CD14-positive monocyte (primary cell): ENCODE data around the gene HTR2C. TPM values are rescaled to one million over a fixed set of nuclear protein-coding genes. Genes with fewer than 3 reads are reported as not detected.
"Not testable (repeated sequence)": the region's sequence is repeated elsewhere in the genome, so short reads cannot be mapped to it uniquely, and the experiment has no call there.

ENCODE experiments used
- DNase-seq, 3 donors: peaks; one replicate each; pipeline ENCODE4 v3.0.0-alpha.2; 2011 to 2022
- H2AFZ ChIP-seq: 2 replicates; pipeline ENCODE4 v1.6.0; 2012; ENCODE audit warnings: mild to moderate bottlenecking, low read depth, low read length, inconsistent platforms; ENCODE audit not compliant: insufficient read depth, poor library complexity, severe bottlenecking
- H3K27ac ChIP-seq, 2 donors: 1 replicate in 1 of 2; 2 replicates in 1 of 2; pipeline ENCODE4 v1.5.1; 2012 to 2013; ENCODE audit warnings: low read length in 2 of 2, control low read depth in 1 of 2, inconsistent platforms in 1 of 2, low read depth in 1 of 2, mild to moderate bottlenecking in 1 of 2
- H3K27me3 ChIP-seq, 2 donors: one replicate each; pipeline versions ENCODE4 v1.6.0 to v1.6.1; 2011 to 2013; ENCODE audit warnings: low read length in 2 of 2; ENCODE audit not compliant: control insufficient read depth in 2 of 2, insufficient read depth in 2 of 2
- H3K36me3 ChIP-seq, 2 donors: replicated peaks in 1 of 2; 1 replicate in 1 of 2; 2 replicates in 1 of 2; pipeline versions ENCODE4 v1.5.1 to v1.6.1; 2012 to 2013; ENCODE audit warnings: low read length in 2 of 2, control low read depth in 1 of 2, inconsistent platforms in 1 of 2, mild to moderate bottlenecking in 1 of 2; ENCODE audit not compliant: insufficient read depth in 2 of 2, control insufficient read depth in 1 of 2
- H3K4me1 ChIP-seq, 2 donors: 1 replicate in 1 of 2; 2 replicates in 1 of 2; pipeline versions ENCODE4 v1.5.1 to v1.6.1; 2012 to 2013; ENCODE audit warnings: low read length in 2 of 2, control low read depth in 1 of 2, inconsistent platforms in 1 of 2, mild to moderate bottlenecking in 1 of 2, moderate library complexity in 1 of 2; ENCODE audit not compliant: insufficient read depth in 2 of 2, control insufficient read depth in 1 of 2
- H3K4me2 ChIP-seq: replicated peaks from 2 replicates; pipeline ENCODE3; 2012; ENCODE audit warnings: low read length, moderate library complexity, mild to moderate bottlenecking; ENCODE audit not compliant: poor library complexity, severe bottlenecking; ENCODE audit errors: extremely low read depth
- H3K4me3 ChIP-seq, 3 experiments: fragments of 200-600 bp in 1 of 3; sonication (generic) in 1 of 3; replicated peaks in 1 of 3; 1 replicate in 2 of 3; 2 replicates in 1 of 3; pipeline ENCODE4 v1.5.1; 2011 to 2013; ENCODE audit warnings: low read length in 3 of 3, mild to moderate bottlenecking in 3 of 3, control low read depth in 2 of 3, low read depth in 2 of 3, inconsistent platforms in 1 of 3, moderate library complexity in 1 of 3
- H3K79me2 ChIP-seq: 2 replicates; pipeline ENCODE4 v1.6.0; 2012; ENCODE audit warnings: mild to moderate bottlenecking, control low read depth, inconsistent platforms, low read length, moderate library complexity; ENCODE audit not compliant: insufficient read depth
- H3K9ac ChIP-seq: 2 replicates; pipeline ENCODE4 v1.6.0; 2017; ENCODE audit warnings: low read length, mild to moderate bottlenecking; ENCODE audit not compliant: insufficient read depth, poor library complexity, severe bottlenecking
- H3K9me3 ChIP-seq, 2 donors: replicated peaks in 1 of 2; 1 replicate in 1 of 2; 2 replicates in 1 of 2; pipeline versions ENCODE4 v1.5.1 to v1.6.1; 2012 to 2013; ENCODE audit warnings: low read length in 2 of 2, control low read depth in 1 of 2; ENCODE audit not compliant: control insufficient read depth in 1 of 2, insufficient read depth in 1 of 2
- H4K20me1 ChIP-seq: 2 replicates; pipeline ENCODE4 v1.6.0; 2012; ENCODE audit warnings: mild to moderate bottlenecking, low read length, control low read depth, moderate library complexity; ENCODE audit not compliant: insufficient read depth
- H3K27ac Mint-ChIP-seq, 7 donors: one replicate each; pipeline ENCODE4 v1.8.0; 2020; ENCODE audit warnings: mild to moderate bottlenecking in 7 of 7, mixed read lengths in 7 of 7, moderate library complexity in 6 of 7, inconsistent platforms in 2 of 7
- H3K27me3 Mint-ChIP-seq, 3 donors: one replicate each; pipeline ENCODE4 v1.8.0; 2021 to 2022; ENCODE audit warnings: low read depth in 3 of 3, mild to moderate bottlenecking in 3 of 3, mixed read lengths in 3 of 3, moderate library complexity in 3 of 3, inconsistent platforms in 1 of 3
- H3K36me3 Mint-ChIP-seq, 2 donors: one replicate each; pipeline ENCODE4 v1.8.0; 2020; ENCODE audit warnings: mixed read lengths in 2 of 2, inconsistent platforms in 1 of 2, mild to moderate bottlenecking in 1 of 2
- H3K4me1 Mint-ChIP-seq: one replicate; pipeline ENCODE4 v1.8.0; 2020; ENCODE audit warnings: mild to moderate bottlenecking, mixed read lengths
- H3K4me3 Mint-ChIP-seq, 2 donors: one replicate each; pipeline ENCODE4 v1.8.0; 2020; ENCODE audit warnings: mild to moderate bottlenecking in 2 of 2, mixed read lengths in 2 of 2, moderate library complexity in 1 of 2
- H3K9me3 Mint-ChIP-seq, 7 donors: one replicate each; pipeline ENCODE4 v1.8.0; 2020 to 2022; ENCODE audit warnings: mixed read lengths in 7 of 7, mild to moderate bottlenecking in 6 of 7, moderate library complexity in 6 of 7, inconsistent platforms in 2 of 7
- WGBS: methylation state at CpG from one replicate; pipeline ENCODE4 v1.1.5; 2013; ENCODE audit warnings: missing lambda C conversion rate; ENCODE audit not compliant: insufficient coverage; 5-methylcytosine and 5-hydroxymethylcytosine counted together
- intact Hi-C, 2 donors: fragments of 100-400 bp; cut with micrococcal nuclease; formaldehyde crosslinking; loops; one replicate each; pipeline versions ENCODE4 v1.15.0 to v1.15.1; 2023
- polyA plus RNA-seq, 3 donors: library from polyadenylated mRNA; depleted of rRNA in 1 of 3; unstranded in 2 of 3; stranded (reverse) in 1 of 3; fragments of 300-500 nt in 2 of 3; fragments of >200 nt in 1 of 3; fragmentation: Illumina TruSeq in 2 of 3; gene quantifications; 1 replicate in 2 of 3; 2 replicates in 1 of 3; pipeline ENCODE4 v1.2.3, GENCODE V29; 2012 to 2021
- TF ChIP-seq, protein P1 (sequence below): fragments of 200-600 bp; IDR thresholded peaks from one replicate; pipeline ENCODE4 v1.8.0; 2022; ENCODE audit warnings: antibody characterized with exemption, mild to moderate bottlenecking

Gene HTR2C
- polyA plus RNA-seq, 3 donors: 0.04 TPM; not detected in 2

DNA sequence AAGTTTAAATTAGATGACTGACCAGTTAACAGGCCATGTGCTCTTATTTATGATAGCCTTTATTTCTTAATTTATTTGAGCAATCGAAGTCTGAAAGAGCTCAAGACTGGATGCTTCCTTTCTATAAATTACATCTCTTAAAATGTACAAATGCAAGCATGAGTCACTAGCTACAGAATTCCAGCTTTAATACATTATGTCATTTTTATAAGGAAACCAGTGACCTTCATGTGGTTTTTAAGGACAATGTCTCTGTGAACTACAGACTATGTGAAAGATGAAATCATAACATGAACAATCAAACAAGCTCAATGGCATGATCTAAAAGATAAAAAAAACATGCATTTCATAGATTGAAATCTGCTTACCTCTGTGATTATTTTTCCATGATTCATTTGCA, 15.4 kb downstream of the HTR2C start:
- WGBS: no CpG with 5 or more reads among the region's 1 CpG
- H3K9me3 Mint-ChIP-seq: peaks cover 0 to 4% (median 0%) of the 10 kb centered on the region in 7 donors
- peaks cover 13% of the 10 kb centered on the region for H3K4me1 Mint-ChIP-seq
- no peak overlapping the region for H3K27ac Mint-ChIP-seq
- TF ChIP-seq, protein P1, sequence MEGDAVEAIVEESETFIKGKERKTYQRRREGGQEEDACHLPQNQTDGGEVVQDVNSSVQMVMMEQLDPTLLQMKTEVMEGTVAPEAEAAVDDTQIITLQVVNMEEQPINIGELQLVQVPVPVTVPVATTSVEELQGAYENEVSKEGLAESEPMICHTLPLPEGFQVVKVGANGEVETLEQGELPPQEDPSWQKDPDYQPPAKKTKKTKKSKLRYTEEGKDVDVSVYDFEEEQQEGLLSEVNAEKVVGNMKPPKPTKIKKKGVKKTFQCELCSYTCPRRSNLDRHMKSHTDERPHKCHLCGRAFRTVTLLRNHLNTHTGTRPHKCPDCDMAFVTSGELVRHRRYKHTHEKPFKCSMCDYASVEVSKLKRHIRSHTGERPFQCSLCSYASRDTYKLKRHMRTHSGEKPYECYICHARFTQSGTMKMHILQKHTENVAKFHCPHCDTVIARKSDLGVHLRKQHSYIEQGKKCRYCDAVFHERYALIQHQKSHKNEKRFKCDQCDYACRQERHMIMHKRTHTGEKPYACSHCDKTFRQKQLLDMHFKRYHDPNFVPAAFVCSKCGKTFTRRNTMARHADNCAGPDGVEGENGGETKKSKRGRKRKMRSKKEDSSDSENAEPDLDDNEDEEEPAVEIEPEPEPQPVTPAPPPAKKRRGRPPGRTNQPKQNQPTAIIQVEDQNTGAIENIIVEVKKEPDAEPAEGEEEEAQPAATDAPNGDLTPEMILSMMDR: no peak
- Histone ChIP-seq H3K4me3 (no peak overlapping the region), H3K27ac (no peak overlapping the region), H3K4me2 (no peak overlapping the region), H3K79me2 (no peaks in the 10 kb centered on the region), H3K9me3 (no peaks in the 10 kb centered on the region), H4K20me1 (no peaks in the 10 kb centered on the region), H3K4me1 (no peaks in the 10 kb centered on the region), H2AFZ (no peak overlapping the region), H3K36me3 (no peaks in the 10 kb centered on the region), H3K27me3 (peaks cover 0 to 7% of the 10 kb centered on the region in 2 donors), H3K9ac (no peak overlapping the region)
- H3K4me3 Mint-ChIP-seq: no peak overlapping the region
- no peak for DNase-seq
- peaks cover 2 to 18% (median 3%) of the 10 kb centered on the region in 3 donors for H3K27me3 Mint-ChIP-seq
- intact Hi-C loops: no loop called here
- no peaks in the 10 kb centered on the region for H3K36me3 Mint-ChIP-seq

DNA sequence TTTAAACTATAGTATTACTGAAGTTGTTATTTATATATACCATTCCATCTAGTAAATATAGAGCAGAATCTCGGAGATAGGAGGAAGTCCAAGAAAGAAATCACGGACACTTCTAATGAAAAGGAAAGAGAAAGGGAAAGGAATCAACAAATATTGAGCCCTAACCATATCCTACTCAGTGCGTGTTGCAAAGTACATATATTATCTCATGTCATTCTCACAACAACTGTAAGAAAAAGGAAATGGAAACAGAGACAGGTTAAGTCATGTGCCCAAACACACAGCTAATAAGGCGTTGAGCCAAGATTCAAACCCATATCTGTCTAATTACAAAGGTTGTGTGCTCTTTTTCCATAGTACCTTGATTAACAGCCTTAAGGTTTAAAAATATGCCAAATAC, 16.0 kb downstream of the HTR2C start:
- Histone ChIP-seq H4K20me1 (no peaks in the 10 kb centered on the region), H3K9ac (no peak overlapping the region), H3K27me3 (peaks cover 0 to 7% of the 10 kb centered on the region in 2 donors), H3K36me3 (no peaks in the 10 kb centered on the region), H2AFZ (no peak overlapping the region), H3K4me2 (peak overlapping the region; percentile 8), H3K79me2 (no peaks in the 10 kb centered on the region), H3K27ac (no peak overlapping the region), H3K4me1 (no peaks in the 10 kb centered on the region), H3K9me3 (no peaks in the 10 kb centered on the region), H3K4me3 (no peak overlapping the region)
- peaks cover 0 to 4% (median 0%) of the 10 kb centered on the region in 7 donors for H3K9me3 Mint-ChIP-seq
- H3K36me3 Mint-ChIP-seq: no peaks in the 10 kb centered on the region
- peaks cover 3 to 17% (median 3%) of the 10 kb centered on the region in 3 donors for H3K27me3 Mint-ChIP-seq
- H3K4me3 Mint-ChIP-seq: peak overlapping the region in 1 of 2 donors; percentile 39
- WGBS: no CpG with 5 or more reads among the region's 4 CpGs
- intact Hi-C loops: no loop called here
- DNase-seq: no peak
- TF ChIP-seq, protein P1: no peak
- no peak overlapping the region for H3K27ac Mint-ChIP-seq
- H3K4me1 Mint-ChIP-seq: peaks cover 13% of the 10 kb centered on the region

DNA sequence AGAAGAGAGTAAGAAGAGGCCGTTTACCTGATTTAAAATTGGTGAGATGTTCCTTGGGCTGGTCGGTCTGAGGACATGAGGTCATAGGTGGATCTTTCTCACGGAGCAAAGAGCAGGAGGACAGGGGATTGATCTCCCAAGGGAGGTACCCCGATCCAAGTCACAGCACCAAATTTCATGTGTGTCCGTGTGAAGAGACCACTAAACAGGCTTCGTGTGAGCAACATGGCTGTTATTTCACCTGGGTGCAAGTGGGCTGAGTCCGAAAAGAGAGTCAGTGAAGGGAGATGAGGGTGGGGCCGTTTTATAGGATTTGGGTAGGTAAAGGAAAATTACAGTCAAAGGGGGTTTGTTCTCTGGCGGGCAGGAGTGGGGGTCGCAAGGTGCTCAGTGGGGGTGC, 22.7 kb downstream of the HTR2C start:
- H3K27me3 Mint-ChIP-seq, DNase-seq, H3K4me2 ChIP-seq, H3K4me3 ChIP-seq, H3K9ac ChIP-seq, H3K4me1 Mint-ChIP-seq, H3K36me3 ChIP-seq, H3K27ac ChIP-seq, H3K27me3 ChIP-seq, H3K9me3 Mint-ChIP-seq, H3K4me1 ChIP-seq, intact Hi-C loops, H3K4me3 Mint-ChIP-seq, H3K79me2 ChIP-seq, H2AFZ ChIP-seq, H3K36me3 Mint-ChIP-seq, H3K9me3 ChIP-seq, H4K20me1 ChIP-seq: not testable (repeated sequence)
- WGBS: no CpG with 5 or more reads among the region's 10 CpGs
- H3K27ac Mint-ChIP-seq: peak overlapping the region in 2 of 7 donors; percentile 5 to 16
